Measurements from ENCODE around the gene LAMB4.
"Not testable (repeated sequence)": the region's sequence is repeated elsewhere in the genome, so short reads cannot be mapped to it uniquely, and the experiment has no call there.

The LAMB4 gene

DNA sequence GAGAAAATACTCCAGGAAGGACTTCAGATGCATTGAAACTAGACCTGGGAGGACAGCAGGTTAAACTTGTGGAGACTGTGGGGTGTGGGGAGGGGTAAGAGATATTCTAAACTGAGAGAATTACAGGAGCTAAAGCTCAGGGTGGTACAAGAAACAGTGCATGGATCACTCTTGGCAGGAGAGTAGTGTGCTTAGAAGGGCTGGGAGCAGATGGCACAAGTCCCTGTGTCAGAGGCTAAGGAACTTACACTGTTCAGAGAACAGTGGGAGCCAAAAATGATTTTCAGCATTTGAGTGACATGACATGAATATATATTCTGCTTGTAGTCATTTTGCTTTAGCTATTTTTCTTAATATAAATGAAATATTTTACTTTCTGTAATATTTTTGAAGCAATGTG is 91.2 kb downstream of the LAMB4 start:
- no peak for DNase-seq

DNA sequence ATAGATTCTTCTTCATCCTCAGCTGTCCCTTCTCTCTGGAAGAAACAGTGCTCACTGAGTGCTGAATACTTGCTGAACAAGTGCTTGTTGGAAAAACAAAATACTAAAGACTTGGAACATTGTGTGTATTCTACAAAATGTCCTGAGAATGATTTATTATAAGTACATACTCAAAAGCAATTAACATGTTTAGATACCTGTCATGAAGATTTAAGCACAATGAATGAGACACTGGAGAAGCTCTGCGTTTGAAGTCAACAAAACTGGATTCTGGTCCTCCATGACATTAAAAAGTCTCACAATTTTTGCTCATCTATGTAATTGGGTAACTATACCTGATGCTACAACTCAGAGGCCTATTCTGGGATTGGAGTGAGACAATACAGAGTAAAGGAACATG is 92.4 kb downstream of the LAMB4 start:
- DNase-seq, result no peak

GRCh38 chr7:108037140-108037539 is 93.0 kb downstream of the LAMB4 start:
- DNase-seq, result no peak

GRCh38 chr7:108034586-108034985 is 95.6 kb downstream of the LAMB4 start:
- no peak for DNase-seq

DNA sequence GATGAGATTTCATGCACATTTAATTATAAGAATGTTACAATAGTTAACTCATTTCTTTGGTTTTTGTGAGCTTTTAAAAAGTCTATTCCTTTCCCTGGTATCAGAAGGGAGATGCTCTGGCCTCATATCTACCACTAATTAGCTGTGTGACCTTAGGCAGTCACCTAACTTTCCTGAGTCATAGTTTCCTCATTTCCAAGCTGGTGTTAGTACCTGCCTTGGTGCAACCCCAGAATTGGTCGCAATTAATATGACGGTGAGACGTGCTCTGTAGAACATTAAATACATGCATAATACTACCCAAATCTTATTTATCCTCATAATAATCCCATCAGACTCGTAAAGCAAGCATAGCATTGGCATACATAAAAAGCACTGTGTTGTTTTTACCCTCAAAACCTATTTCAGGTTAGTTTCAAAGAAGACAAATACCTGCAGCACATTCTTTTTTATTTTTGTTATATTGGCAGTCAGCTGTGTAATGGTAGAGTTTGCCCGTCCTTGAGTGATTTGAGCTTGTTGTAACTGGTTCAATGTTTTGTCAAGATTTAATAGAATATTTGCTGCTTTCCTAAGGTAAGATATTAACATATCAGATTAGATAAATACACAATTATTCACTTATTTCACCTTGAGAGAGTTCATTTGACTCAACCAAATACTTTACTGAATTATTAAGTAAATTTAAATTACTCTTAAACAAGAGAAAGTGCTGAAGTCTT is 96.2 kb downstream of the LAMB4 start:
- no peak for DNase-seq

DNA sequence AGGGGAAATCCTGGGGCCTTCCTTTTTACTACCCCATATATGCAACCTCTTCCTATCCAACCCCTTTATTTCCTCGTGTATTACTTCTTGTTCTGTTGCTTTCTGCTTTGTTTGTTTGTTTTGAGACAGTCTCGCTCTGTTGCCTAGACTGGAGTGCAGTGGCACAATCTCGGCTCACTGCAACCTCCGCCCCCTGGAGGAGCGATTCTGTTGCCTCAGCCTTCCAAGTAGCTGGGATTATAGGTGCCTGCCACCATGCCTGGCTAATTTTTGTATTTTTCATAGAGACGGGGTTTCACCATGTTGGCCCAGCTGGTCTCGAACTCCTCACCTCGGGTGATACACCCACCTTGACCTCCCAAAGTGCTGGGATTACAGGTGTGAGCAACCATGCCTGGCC is 96.9 kb downstream of the LAMB4 start:
- not testable (repeated sequence) for DNase-seq

- DNase-seq, result no peak
These were observed 99.6 kb downstream of the LAMB4 start for GRCh38 chr7:108030516-108030915.

- DNase-seq, result no peak
These were observed 101.1 kb downstream of the LAMB4 start for GRCh38 chr7:108029034-108029433.

DNA sequence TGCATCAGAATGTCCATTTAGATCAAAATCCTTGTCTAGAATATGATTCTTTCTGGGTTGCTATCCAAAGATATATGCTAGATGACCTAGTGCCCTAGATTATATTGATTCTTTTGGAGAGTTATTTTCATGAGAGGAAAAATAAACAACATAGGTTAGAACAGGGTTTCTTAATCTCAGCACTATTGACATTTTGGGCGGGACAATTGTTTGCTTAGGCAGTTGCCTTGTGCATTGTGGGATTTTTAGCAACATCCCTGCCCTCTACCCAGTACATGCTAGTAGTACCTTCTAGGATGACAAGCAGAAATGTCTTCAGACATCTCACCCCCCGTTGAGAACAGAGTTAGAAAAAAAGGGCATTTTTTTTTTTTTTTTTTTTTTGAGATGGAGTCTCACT is 102.0 kb downstream of the LAMB4 start:
- no peak for DNase-seq

- DNase-seq, result no peak
These were observed 102.9 kb downstream of the LAMB4 start for GRCh38 chr7:108027239-108027638.

- no peak for DNase-seq
These were observed 103.5 kb downstream of the LAMB4 start for GRCh38 chr7:108026647-108027046.

- no peak for DNase-seq
These were observed 104.0 kb downstream of the LAMB4 start for GRCh38 chr7:108026116-108026515.

- DNase-seq, result no peak
These were observed 105.6 kb downstream of the LAMB4 start for GRCh38 chr7:108024538-108024937.

DNA sequence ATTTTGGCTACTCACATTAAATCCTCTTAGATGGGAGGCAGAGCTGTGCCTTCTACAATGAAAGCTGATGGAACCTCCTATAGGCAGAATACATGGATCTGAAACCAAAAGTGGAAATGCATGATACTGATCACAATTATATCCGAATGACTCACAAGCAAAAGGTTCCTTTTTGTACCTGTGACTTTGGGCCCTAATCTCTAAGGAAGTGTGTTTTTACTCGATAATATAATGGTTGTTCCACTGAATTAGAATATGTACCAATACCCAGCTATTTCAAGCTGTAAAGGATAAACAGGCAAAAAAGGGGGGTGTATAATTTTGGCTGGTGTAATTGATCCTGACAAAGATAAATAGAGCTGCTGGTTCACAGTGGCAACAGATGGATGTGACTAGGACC is 109.6 kb downstream of the LAMB4 start:
- DNase-seq, result no peak

- DNase-seq, result no peak
These were observed 111.5 kb downstream of the LAMB4 start for GRCh38 chr7:108018668-108019067.

DNA sequence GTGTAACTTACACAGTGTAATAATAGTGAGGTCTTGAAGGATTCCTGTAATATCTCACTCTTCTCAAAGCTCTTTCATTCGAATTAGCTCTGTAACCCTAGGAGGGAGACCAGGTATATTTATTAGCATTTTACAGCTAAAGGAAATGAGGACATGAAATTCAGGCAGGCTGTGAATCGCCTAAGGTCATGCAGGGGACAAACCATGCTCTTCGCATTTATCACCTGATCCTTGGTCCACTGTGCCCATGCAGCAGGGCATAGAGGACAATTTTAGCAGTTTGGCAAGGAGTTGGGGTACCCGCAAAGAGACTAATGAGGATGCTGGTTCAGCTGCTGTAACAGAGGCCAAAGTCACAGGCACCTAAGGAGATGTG is 112.4 kb downstream of the LAMB4 start:
- DNase-seq, result no peak

GRCh38 chr7:108016841-108017775 is 113.1 kb downstream of the LAMB4 start:
- no peak for DNase-seq

- no peak for DNase-seq
These were observed 114.4 kb downstream of the LAMB4 start for GRCh38 chr7:108015740-108016139.

DNA sequence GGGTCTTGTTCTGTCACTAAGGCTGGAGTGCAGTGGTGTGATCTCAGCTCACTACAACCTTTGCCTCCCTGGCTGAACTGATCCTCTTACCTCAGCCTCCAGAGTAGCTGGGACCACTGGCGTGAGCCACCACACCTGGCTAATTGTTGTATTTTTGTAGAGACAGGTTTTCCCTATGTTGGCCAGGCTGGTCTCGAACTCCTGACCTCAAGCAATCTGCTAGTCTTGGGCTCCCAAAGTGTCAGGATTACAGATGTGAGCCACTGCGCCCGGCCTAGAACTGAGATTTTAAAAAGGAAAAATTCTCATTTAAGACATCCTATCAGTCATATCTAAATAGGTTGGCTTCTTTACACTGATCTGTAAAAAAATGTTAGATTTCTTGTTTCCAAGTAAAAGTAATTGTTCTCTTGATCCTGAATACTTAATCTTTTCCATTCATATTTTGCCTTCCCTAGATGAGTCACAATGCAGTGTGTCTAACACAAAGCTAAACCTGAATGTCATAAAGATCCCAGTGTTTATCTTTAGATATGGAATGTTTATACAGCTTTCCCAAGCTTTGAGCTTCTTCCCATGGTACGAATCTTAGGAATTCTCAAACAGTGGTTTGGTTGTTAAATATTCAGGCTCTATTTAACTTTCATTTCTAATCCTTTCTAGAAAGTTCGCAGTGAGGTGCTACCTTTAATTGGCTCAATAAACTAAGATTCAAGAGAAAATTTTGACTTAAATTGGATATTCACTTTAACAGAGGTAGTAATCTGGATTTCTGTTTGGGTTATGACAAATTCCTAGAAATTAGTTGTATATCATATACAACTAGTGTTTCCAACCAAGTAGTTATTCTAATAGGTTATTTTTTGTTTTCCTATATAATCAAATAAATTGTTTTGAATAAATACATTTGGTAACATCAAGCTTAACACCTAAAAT is 115.1 kb downstream of the LAMB4 start:
- DNase-seq, result no peak

GRCh38 chr7:108014215-108014614 is 115.9 kb downstream of the LAMB4 start:
- no peak for DNase-seq

DNA sequence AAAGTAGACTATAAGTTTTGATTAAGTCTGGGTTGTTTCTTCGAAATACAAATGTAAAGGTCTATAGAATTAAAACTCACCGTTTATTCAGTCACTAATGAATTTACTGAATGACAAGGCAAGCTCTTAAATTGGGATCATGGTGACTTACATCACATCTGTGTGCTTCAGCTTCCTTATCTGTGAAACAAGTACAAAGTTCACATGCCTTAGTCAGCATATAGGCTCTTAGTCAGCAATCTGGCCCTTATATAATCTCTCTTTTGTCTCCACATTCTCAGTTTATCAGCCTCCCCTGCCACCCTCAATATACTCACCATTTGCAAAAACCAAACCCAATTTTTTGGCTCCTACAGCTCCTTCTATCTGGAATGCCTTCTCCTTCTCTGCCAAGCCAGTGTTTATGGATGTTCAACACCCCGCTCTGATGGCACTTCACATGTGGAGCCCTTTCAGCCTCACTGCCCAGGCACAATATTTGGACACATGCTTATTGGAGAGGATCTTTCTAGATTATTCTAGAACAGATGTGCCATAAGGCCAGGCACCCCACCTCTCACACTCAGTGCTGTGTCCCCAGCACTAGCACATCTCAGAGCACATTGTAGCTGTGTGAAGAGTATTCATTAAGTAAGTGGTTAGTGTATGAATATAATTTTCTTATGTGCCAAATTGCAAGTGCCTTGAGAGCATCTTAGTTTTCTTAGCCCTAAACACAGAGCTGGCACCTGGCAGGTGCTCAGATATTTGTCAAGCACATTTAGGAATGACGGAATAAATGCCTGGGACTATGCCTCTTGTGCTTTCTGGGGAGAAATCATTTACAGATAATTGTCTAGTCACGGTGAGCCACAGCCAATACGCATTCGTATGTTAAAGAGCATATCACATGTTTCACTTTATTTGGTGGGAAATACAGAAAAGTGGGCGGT is 117.4 kb downstream of the LAMB4 start:
- no peak for DNase-seq

DNA sequence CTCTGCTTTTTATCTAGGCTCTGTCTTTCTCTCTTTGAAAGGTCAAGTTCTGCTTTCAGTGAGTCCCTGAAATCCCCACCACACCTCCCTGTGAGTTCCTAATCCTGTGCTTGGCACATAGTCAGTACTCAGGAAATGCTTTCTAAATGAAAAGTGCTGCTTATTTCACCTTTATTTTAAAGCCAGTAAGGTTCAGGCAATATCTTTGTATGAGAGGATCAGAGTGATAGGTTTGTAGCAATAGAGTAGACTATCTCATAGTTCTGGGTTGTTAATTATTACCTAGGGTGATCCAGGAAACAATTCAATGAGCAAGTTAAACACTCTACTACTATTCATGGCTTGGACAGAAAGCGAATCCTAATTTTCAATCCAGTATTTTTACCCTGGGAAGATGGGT is 119.8 kb downstream of the LAMB4 start:
- DNase-seq, result no peak

Data from stimulated activated CD4-positive, alpha-beta T cell treated with anti-CD3 and anti-CD28 coated beads, Interleukin-2, amount 100 ng/mL, for 24 hours (primary cell).